GM18858 (cell line): ENCODE measurements around the gene TGFB1.

Experiments used
- ATAC-seq: cut with Tn5 transposase; IDR thresholded peaks from one replicate; pipeline ENCODE4 v1.9.1; 2021; ENCODE audit not compliant: unreplicated experiment

The TGFB1 gene

DNA sequence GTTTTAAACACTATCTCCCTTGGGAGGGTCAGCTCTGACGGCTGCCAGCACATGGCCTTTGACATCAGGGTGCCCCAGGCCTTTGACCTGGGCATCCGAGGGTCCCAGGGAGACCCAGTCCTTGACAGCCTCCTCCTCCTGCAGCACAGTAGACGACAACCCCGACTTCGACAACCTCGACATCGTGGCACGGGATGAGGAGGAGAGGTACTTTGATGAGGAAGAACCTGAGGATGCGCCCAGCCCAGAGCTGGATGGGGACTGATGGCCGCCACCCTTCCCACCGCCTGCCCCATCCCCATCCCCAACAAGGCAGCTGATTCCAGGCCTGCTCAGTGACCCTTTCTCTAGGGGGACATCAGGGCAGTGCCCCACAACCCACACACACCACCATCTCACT, 31.3 kb downstream of the TGFB1 start:
- no peak for ATAC-seq

DNA sequence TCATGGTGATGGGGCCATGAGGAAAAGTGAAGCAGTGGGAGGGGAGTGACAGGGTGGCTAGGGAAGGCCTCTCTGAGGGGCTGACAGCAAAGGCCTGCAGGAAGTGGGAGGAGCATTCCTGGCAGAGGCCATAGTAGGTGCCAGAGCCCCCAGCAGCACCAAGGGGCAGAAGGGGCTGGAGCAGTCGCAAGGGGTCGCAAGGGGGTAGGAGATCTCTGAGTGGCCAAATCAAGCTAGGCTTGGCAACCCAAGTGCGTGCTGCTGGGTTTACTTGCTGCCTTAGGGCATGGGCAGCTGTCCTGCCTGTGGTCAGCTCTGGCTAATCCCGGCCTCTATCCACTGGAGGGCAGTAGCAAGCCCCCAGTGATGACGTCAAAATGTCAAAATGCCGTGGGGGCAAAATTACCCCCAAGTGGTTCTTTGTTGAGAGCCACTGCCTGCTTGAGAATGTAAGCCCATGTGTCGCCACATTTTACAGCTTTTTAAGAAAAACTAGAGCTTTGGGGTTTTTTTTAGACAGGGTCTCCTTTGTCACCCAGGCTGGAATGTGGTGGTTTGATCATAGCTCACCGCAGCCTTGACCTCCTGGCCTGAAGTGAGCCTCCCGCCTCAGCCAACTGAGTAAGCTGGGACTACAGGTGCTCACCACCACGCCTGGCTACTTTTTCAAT, 32.0 kb downstream of the TGFB1 start:
- ATAC-seq, result no peak

- ATAC-seq, result no peak
Observed at GRCh38 chr19:41321204-41321599, 32.5 kb downstream of the TGFB1 start.

DNA sequence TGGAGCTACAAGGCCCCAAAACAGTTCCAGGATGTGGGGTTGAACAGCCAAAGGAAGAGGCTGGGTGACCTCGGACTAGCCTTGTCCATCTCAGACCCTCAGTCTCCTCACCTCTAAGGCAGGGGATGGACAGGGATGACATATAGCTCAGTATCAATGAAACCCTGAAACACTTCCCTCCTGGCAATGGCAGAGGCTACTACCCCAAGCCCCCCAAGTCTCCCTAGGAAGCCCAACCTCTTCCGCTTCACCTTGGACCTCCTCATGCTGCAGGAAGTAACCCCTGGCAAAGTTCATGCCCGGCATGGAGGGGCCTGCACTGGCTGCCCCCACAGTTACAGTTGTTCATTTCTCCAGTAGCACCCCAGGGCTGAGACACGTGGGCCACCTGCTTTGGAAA, 33.2 kb downstream of the TGFB1 start:
- ATAC-seq, result no peak

DNA sequence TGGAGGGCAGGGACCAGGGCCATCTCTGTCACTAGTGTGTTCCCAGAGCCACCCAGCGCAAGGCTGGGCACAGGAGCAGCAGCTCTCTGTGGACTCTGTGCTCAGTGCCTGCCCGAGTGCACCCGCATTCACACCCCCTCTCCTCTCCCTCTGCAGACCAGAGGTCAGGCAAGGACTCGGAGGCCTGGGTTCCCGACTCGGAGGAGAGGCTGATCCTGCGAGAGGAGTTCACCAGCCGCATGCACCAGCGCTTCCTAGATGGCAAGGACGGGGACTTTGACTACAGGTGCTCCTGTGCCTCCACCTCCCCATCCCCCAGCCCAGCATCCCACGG, 33.6 kb downstream of the TGFB1 start:
- no peak for ATAC-seq

DNA sequence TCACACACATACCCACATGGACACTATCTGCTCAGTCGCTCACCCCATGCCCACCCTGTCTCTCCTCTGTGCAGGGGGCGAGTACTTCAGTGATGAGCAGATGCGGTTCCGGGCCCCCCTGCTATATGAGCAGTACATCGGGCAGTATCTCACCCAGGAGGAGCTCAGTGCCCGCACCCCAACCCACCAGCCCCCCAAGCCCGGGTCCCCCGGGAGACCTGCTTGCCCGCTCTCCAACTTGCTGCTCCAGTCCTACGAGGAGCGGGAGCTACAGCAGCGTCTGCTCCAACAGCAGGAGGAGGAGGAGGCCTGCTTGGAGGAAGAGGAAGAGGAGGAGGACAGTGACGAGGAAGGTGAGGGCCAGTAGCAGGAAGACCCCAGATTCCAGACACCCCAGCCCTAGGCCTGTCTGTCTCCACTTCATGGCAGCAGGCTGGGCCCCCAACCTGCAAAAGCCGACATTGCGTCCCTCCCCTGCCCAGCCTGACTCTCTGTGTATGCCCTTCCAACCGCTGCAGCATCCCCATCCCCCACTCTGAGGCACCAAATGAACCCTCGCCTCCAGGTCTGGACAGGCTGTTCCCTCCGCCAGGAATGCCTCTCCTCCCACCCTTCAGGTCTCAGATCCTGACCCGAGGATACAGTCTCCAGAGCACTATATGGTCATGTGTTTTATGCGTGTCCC, 34.1 kb downstream of the TGFB1 start:
- no peak for ATAC-seq

GRCh38 chr19:41318696-41319499, 34.8 kb downstream of the TGFB1 start:
- ATAC-seq, result no peak

DNA sequence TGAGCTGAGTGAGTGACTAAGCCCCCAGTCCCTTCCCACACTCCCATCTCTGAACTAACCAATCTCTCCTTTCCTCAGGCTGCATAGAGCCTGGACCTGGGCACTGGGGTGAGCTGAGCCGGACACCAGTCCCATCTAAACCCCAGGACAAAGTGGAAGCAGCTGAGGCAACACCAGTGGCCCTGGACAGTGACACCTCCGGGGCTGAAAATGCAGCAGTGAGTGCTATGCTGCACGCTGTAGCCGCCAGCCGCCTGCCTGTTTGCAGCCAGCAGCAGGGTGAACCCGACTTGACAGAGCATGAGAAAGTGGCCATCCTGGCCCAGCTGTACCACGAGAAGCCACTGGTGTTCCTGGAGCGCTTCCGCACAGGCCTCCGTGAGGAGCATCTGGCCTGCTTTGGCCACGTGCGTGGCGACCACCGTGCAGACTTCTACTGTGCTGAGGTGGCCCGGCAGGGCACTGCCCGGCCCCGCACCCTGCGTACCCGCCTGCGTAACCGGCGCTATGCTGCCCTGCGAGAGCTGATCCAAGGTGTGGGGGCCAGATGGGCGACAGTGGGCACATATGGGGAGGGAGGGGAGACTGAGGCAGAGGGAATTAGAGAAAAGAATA, 37.3 kb downstream of the TGFB1 start:
- no peak for ATAC-seq

GRCh38 chr19:41311613-41312012, 42.1 kb downstream of the TGFB1 start:
- no peak for ATAC-seq

DNA sequence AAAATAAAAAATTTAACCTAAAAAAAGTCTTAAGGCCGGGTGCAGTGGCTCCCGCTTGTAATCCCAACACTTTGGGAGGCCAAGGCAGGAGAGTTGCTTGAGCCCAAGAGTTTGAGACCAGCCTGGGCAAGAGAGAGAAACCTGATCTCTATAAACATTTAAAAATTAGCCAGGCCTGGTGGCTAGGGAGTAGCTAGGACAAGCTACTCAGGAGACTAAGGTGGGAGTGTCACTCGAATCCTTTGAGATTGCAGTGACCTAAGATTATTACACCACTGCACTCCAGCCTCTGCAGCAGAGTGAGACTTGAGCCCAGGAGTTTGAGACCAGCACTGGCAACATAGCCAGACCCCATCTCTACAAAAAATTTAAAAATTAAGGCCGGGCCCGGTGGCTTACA, 42.6 kb downstream of the TGFB1 start:
- no peak for ATAC-seq

GRCh38 chr19:41310033-41310831, 43.5 kb downstream of the TGFB1 start, which contains the start of gene CCDC97:
Gene CCDC97, plus strand, starts transcription at chr19:41310172. Its CDS starts 139 bp downstream, at chr19:41310311.
- peak; percentile 59 for ATAC-seq

DNA sequence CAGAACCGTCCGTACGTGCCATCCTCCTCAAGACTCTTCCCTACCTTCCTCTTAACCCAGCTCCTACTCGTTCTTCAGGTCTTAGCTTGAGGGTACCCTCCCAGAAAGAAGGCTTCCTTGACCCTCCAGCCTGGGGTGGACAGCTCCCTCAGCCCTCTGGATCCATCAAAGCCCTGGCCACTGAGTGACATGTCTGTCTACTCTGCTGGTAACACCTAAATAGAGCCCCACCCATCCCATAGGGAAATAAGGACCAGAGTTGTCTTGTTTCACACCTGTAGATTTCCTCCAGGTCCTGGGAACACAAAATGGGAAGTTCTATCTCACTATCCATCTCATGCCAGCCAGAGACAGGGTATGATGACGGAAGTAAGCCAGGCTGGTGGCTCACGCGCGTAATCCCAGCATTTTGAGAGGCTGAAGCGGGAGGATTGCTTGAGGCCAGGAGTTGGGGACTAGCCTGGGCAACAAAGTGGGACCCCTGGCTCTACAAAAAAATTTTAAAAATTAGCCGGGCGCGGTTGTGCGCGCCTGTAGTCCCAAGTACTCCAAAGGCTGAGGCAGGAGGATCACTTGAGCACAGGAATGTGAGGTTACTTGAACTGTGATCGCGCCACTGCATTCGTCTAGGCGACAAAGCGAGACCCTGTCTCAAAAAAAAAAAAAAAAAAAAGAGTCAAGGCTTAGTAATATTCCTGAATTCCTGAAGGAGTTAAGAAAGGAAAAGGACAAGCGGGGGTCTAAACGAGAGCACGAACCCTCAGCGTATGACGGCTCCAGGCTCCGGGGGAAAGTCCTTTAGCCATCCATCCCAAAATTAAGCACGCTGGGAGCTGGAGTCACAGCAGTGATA, 44.3 kb downstream of the TGFB1 start:
- no peak for ATAC-seq

DNA sequence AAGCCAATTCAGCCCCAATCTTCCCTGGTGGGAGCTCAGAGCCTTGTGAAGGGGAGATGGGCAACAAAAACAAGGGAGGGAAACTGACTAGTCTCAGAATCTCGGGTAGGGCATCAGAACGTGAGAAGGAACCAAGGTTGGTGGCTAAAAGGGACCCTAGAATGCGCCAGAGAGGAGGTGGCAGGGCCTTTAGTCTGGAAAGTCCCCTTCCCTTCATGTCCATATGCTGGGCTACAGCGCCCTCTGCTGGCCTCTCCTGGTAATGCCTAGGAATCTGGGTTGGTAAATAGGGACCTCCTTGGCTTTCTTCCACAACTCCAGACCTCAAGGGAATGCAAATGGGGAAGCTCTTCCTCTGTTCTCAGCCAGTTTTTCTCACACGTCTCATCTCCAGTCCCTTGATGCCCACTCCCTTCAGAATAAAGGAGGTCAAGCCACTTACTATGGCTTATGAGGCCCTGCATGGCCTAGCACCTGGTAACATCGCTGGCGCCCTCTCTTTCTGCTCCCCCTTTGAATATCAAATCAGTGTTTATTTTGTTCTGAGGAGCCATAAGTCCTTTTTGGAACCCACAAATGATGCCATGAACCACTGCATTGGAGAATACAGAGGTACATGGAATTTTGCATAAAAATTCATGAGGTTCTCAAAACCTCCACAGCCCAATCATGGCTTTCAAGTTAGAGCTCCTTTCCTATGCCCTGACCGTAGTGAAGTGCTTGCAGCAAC, 45.1 kb downstream of the TGFB1 start:
- ATAC-seq, result no peak

DNA sequence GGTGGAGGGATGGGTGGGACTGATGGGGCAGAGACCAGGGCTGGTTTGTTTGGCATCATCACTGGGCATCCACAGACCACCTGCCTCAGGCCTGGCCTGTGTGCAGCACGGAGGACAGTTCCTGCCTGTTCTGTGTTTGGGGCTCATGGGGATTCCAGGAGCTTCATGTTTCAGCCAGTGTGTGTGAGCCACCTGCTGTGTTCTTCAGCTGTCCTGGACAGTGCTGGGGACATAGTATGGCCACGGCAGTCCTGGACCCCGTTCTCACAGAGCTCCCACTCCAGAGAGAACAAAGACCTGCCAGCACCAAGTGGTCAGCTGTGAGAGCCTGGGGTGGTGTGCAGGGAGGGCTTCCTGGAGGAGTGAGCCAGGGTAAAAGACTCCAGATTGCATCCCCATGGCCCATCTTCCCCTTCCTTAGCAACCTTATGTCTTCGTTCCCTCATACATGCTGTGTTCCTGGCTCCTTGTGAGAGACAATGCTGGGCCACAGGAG, 45.7 kb downstream of the TGFB1 start:
- ATAC-seq, result no peak

DNA sequence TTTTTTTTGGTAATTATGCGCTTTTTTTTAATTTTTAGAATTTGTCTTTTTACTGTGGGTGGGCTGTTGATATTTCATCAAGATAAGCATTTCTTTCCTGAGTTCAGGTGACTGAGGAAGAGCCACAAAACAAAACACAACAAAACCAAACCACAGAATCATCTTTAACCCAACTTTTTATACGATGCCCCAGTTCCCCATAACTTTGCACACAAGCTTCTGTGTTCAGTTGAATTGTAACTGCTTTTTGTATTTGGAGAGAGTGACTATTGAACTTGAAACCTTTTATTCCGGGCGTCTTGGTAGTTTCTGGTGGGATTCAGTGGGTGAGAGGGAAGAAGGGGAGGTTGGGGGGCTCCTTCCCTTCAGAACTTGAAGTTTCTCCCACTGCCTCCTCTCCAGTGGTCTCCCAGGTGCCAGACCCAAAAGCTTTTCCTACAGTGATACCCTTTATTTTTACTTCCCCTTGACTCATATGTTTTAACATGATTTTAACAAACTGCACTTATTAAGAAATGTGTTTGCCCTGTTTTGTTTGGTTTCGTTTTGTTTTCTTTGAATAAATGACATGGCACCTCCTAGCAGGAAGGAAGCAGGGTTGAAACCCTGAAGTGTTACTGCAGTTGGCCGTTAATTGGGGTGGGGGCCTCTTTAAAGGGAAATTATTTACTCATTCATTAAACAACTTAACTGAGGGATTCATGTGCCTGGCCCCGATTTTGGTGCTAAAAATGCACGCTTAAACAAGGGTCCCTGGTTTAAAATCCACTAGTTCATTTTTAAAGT, 46.4 kb downstream of the TGFB1 start:
- ATAC-seq, result no peak

DNA sequence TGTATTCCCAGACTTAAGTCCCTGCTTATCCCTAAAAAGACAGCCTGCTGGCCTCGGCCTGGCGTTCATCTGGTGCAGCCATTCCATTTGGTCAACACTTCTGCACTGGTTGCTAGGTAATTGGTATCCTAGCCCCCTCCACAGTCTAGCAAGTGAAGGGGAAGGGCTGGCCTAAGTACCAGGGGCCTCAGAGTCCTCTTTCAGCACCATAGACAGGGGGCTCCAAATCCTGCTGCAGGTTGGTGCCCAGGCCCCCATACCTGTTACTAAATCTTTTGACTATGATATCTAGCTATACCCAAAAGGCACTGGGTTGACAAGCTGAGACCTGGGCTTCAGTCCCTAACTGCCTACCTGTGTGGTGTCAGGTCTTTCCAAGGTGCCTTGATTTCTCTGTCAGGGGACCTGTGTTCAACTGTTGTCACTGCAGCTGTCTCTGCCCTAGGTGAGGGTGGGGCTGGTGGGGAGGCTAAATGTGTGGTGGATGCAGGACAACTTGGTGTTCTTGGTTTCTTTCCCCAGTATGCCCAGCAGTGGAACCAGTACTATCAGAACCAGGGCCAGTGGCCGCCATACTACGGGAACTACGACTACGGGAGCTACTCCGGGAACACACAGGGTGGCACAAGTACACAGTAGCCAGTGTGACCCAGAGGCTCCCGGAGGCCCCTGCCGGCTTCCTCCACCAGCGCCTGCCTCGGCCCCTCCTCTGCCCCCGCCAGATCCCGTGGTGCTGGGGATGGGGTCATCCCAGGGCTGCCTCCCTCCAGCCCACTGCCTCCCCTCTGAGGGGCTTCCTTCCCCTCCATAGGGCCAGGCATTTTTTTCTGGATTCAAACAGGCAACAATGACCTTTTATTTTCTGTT, 47.6 kb downstream of the TGFB1 start:
- no peak for ATAC-seq

DNA sequence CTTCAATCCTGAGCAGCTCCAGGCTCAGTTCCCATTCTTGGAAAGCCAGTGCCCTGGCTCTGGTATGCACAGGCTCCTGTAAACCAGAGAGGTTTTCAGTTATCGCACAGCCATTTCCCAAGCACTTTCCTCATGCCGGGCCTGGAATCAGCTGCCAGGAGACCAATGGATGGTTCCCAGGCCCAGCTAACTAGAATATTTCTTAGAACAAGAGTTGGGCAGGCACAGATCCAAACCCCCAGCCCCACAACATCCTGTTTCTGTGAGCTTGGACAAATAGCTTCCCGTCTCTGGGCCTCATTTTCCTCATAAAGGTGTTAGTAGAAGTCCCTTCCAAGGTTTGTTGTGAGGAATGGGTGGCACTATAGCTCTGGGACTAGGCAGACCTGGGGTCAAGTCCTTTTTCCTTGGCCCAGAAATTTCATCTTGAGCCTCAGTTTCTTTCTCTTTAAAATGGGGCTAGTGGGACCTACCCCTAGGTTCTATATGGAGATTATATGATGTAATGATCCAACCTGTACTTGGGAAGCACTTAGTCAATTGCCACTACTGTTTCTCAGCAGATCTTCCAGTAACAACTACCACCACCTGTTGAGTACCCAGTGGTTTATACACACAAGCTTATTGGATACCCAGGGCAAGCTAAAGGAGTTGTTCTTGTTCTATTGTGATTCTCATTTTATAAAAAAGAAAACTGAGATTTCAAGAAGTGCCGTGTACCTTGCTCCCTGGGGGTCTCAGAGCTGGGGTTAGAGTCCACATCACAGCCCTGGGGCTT, 48.8 kb downstream of the TGFB1 start:
- no peak for ATAC-seq
